NK-92 (cell line): ENCODE data around the gene ERBB4.
"Not testable (repeated sequence)": the region's sequence is repeated elsewhere in the genome, so short reads cannot be mapped to it uniquely, and the experiment has no call there.

Experiments
- DNase-seq: peaks from one replicate; lab custom pipeline; 2025; ENCODE audit not compliant: unreplicated experiment; lab: John Stamatoyannopoulos, UW

ERBB4 gene

DNA sequence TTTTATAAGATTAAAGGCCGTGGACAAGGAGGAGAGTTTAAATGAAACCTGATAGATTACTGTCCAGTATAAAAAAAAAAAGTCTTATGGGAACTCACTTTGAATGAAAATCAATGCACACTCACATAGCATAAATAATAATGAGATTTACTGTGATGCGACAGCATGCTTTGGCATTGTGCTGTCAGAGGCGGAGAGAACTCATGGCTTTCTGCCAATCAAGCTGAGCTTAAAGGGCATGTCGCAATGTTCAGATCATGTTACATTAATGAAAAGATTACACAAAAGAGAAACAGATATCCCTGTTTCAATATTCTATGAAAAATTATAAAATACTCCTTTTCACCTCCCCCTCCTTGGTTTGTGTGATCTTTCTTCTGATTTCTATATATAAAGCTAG lies 310.8 kb downstream of the ERBB4 start:
- DNase-seq: no peak

DNA sequence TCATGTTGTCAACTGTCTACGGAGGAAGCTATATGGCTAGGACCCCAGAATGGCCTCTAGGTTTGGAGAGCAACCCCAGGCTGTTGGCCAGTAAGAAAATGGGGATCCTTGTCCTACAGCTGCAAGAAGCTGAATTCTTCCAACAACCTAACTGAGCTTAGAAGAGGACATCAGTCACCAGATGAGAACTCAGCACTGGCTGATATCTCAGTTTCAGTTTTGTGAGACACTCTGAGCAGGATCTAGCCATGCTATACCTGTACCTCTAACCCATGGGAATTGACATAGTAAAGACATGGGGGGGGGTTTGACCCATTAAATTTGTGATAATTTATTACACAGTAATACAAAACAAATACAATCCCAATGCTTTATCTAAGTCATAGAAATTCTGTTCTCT lies 312.5 kb downstream of the ERBB4 start:
- DNase-seq: no peak

- DNase-seq: no peak
Measured at GRCh38 chr2:212223696-212224095, 314.9 kb downstream of the ERBB4 start.

DNA sequence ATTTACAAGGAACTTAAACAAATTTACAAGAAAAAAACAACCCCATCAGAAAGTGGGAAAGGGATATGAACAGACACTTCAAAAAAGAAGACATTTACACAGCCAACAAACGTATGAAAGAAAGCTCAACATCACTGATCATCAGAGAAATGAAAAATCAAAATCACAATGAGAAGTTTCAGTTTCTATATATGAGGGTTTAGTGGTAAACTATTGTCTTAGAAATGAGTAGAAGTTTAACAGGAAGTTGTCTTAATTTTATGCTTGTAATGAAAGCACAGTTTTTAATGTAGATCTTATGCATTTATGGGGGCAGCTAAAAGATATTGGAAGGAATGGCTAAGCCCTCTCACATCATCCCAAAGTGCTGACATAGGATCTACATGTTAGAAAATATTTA lies 325.4 kb downstream of the ERBB4 start:
- DNase-seq: no peak

- no peak for DNase-seq
Measured at GRCh38 chr2:212208467-212208866, 330.1 kb downstream of the ERBB4 start.

- DNase-seq: no peak
Measured at GRCh38 chr2:212197776-212198175, 340.8 kb downstream of the ERBB4 start.

DNA sequence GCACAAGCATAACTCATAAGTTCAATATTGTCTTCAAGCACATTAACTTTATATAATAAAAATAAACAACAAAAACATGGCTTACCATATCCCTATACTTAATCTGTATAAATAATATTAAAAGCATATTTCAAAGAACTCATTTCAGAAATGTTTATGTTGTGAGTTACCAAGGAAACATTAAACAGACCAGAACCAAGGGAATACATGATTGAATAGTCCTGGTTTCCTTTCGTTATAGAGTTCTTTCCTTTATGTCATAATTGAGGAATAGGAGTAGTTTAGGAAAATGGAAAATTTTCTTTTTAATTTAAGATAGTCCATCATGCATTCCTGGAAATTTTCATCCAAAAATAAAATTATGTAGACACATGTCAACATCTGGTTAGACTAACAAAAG lies 343.0 kb downstream of the ERBB4 start:
- DNase-seq: no peak

GRCh38 chr2:212194396-212194795 lies 344.2 kb downstream of the ERBB4 start:
- DNase-seq: no peak

- DNase-seq: no peak
Measured at GRCh38 chr2:212193803-212194202, 344.8 kb downstream of the ERBB4 start.

GRCh38 chr2:212193056-212193455 lies 345.5 kb downstream of the ERBB4 start:
- DNase-seq: no peak

DNA sequence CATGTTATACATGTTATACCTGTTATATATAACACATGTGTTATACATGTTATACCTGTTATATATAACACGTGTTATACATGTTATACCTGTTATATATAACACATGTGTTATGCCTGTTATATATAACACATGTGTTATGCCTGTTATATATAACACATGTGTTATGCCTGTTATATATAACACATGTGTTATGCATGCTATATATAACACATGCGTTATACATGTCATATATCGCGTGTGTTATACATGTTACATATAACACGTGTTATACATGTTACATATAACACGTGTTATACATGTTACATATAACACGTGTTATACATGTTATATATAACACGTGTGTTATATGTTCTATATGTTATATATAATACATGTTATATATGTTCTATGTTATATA lies 347.2 kb downstream of the ERBB4 start:
- not testable (repeated sequence) for DNase-seq

- DNase-seq: no peak
Measured at GRCh38 chr2:212186166-212186565, 352.4 kb downstream of the ERBB4 start.

GRCh38 chr2:212181646-212182045 lies 357.0 kb downstream of the ERBB4 start:
- no peak for DNase-seq

DNA sequence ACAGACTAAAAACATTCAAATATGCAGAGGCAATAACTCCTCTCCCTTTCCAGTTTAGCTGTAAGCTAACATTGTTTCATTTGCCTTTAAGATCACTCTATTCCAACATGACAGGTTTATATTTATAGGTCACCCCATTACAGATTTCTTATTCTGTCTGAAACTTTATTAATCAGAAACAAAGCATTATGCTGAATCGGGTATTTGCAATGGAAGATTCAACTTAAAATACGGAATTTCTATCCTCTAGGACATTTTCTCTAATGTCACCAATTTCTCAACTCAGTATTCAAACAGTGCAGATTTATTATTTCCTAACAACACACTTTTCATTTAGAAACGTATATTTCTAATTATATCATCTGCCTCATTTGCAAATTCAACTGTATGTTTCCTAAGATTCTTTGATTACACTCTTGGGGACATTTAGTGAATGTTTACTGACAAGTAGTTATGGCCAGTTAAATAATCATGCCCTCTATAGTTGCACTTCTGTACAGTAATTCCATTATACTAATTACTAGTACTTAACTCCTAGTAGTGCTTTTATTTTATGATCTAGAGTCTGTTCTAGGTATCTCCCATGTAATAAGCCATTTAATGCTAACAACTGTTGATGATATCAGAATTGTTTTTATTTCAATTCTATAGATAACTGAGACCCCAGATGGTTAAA lies 358.1 kb downstream of the ERBB4 start:
- no peak for DNase-seq

GRCh38 chr2:212177724-212178123 lies 360.9 kb downstream of the ERBB4 start:
- DNase-seq: no peak

- no peak for DNase-seq
Measured at GRCh38 chr2:212176151-212176550, 362.5 kb downstream of the ERBB4 start.

DNA sequence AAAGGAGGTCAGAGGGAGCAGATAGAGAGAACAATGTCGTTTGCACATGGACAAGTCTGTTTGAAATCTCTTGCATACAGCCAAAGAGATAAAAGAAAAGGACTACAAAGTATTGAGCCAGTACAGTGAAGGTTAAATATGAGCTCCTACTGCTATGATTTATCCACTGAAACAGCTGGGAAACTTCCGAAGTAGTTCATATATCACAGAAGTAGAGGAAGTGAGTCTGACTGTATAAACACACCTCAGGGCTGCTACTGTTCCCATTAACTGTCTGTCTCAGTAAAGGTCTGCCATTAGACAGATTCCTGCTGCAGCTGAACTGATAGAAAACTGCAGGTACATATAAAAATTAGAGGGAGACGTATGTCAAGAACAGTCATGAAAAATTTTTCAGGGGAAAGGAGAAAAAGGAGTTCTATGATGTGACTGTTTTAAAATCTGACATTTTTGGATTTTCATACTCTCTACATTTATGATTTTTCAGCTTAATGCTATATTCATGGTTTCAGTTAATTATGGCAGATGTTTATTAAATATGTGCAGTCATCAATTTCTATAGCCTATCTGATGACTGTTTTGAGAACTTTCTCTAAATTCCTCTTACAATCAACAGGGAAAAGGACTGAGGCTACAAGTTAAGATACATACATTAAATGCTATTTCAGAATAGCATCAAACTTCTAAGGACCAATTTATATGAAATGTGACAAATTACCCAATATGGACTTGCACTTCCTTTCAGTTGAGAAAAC lies 364.7 kb downstream of the ERBB4 start:
- DNase-seq: no peak

DNA sequence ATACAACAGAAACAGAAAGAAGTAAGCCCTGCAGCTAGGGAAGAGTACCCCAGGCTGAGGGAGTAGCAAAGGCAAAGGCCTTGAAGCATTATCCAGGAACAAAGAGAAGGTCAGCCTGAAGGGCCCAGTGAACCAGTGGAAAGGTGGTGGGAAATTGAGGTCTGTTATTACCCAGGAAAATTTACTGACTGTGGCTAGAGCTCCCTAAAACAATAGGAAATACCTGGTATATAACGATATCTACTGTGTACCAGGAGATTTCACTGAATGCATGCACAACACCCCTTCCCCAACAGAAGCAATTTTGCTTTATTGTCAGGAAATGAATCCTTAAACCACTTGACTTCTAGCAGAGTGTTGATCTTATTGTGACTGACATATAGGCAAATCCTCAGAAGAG lies 365.3 kb downstream of the ERBB4 start:
- no peak for DNase-seq

- no peak for DNase-seq
Measured at GRCh38 chr2:212170382-212170781, 368.2 kb downstream of the ERBB4 start.

DNA sequence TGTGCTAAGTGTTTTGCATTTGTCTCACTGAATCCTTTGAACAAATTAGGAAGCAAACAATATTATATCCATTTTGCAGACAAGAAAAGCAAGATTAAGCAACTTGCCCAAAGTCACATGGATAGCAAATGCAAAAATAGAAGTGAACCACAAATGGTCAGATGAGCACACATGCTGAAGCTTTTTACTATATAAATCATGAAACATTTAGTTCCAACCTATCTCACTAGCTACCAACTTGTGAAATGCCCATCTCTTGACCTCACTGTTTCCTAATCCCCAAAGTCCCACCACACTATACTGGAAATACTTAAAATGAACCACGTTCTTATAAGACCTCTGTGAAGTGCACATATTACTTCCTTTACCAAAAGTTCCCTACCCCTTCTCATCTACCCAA lies 380.5 kb downstream of the ERBB4 start:
- DNase-seq: no peak

DNA sequence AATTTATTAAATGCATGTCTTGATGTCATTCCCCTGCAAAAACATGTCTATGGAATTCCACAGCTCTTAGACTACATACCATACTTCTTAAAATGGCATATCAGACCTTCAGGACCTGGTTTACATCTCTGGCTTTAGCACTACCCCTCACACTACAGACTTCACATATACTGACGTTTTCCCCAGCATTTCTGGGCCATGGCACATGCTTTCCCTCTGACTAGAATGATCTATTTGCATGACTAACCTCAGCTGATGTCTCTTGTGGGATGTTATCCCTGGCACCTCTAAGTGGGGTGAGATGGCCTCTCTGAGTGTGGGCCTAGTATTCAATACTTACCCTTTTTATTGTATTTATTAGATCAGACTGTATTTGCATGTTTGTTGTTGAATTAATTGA lies 381.6 kb downstream of the ERBB4 start:
- DNase-seq: no peak

DNA sequence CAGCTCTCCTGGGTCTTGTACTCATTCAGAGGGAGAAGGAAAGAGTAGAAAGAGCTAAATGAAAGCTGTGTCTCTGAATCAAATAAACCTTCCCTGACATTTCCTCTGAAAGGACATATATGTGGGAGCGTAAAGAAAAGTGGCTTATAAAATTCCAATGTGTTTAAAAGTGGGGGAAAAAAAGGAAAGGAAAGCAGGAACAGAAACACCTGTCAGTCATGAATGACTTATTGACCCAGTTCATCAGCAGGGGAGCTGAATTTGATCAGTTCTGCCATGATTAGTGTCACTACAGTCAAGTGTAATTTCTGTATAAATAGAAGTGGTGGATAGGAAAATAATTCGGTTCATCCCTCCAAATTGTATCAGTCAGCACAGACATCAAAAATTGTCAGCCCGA lies 382.5 kb downstream of the ERBB4 start:
- DNase-seq: no peak

- no peak for DNase-seq
Measured at GRCh38 chr2:212154477-212154878, 384.1 kb downstream of the ERBB4 start.
